GM12878 (cell line): Measurements from ENCODE around the gene PTPN12. TPM values are rescaled to one million over a fixed set of nuclear protein-coding genes. Genes with fewer than 3 reads are reported as not detected.

Experiments used
- ATAC-seq: fragments of 200-7000 bp; cut with Tn5 transposase; 3 replicates; pipeline ENCODE4 v1.9.1; 2020; ENCODE audit warnings: mild to moderate bottlenecking, moderate library complexity
- BruUV-seq: library from RNA; stranded (reverse); fragments of 400-500 nt; replicated peaks from 2 replicates; lab custom pipeline; 2021; lab: Mats Ljungman, UMichigan
- CTCF ChIA-PET: fragments of 300-600 bp; sonication (Branson Sonifier 250); formaldehyde crosslinking; extraction: SDS; loops from one replicate; lab custom pipeline; 2021; ENCODE audit warnings: inconsistent platforms; lab: Yijun Ruan, JAX
- POLR2A ChIA-PET: fragments of 350-600 bp; formaldehyde crosslinking; extraction: SDS; loops from one replicate; lab custom pipeline; 2021; ENCODE audit warnings: inconsistent platforms; lab: Charles Lee
- RAD21 ChIA-PET: fragments of 300-600 bp; sonication (Branson Sonifier 250); formaldehyde crosslinking; loops from one replicate; lab custom pipeline; 2023; ENCODE audit warnings: antibody characterized with exemption; ENCODE audit not compliant: unreplicated experiment; lab: Charles Lee
- SMC1A ChIA-PET: fragments of 300-600 bp; sonication (Branson Sonifier 250); formaldehyde crosslinking; loops from one replicate; lab custom pipeline; 2023; ENCODE audit not compliant: unreplicated experiment, uncharacterized antibody; lab: Charles Lee
- DNase-seq: peaks from one replicate; pipeline ENCODE4 v3.0.0-alpha.2; 2011; ENCODE audit warnings: low read depth, low spot score
- FAIRE-seq: peaks from 3 replicates; lab custom pipeline; 2011; peaks lifted over from hg19 to GRCh38; lab: Jason Lieb, UNC
- H2AFZ ChIP-seq: 2 replicates; pipeline ENCODE4 v1.6.0; 2011; ENCODE audit warnings: low read depth, low read length, control low read depth; ENCODE audit not compliant: control insufficient read depth
- H3K27ac ChIP-seq: 2 replicates; pipeline ENCODE4 v1.5.1; 2011; ENCODE audit warnings: control low read depth; ENCODE audit not compliant: control insufficient read depth, insufficient read depth
- H3K27me3 ChIP-seq, 2 experiments: replicated peaks in 1 of 2; 2 replicates each; pipeline versions ENCODE4 v1.6.0 to v1.6.1; 2011; ENCODE audit warnings: low read length in 1 of 2; ENCODE audit not compliant: control insufficient read depth in 2 of 2, insufficient read depth in 2 of 2
- H3K36me3 ChIP-seq, 2 experiments: 2 replicates each; pipeline ENCODE4 v1.5.1; 2011; ENCODE audit warnings: low read length in 1 of 2; ENCODE audit not compliant: control insufficient read depth in 2 of 2, insufficient read depth in 2 of 2
- H3K4me1 ChIP-seq: 2 replicates; pipeline ENCODE4 v1.6.1; 2011; ENCODE audit warnings: mild to moderate bottlenecking, low read length, moderate library complexity, mixed read lengths; ENCODE audit not compliant: control insufficient read depth, insufficient read depth
- H3K4me2 ChIP-seq: 2 replicates; pipeline ENCODE4 v1.6.0; 2011; ENCODE audit warnings: control low read depth; ENCODE audit not compliant: control insufficient read depth, insufficient read depth
- H3K4me3 ChIP-seq: fragments of 200-600 bp; sonication (generic); 2 replicates; pipeline ENCODE4 v1.5.1; 2016
- H3K79me2 ChIP-seq: 2 replicates; pipeline ENCODE4 v1.6.0; 2011; ENCODE audit warnings: low read length; ENCODE audit not compliant: control insufficient read depth, insufficient read depth
- H3K9ac ChIP-seq: 2 replicates; pipeline ENCODE4 v1.8.0; 2011; ENCODE audit warnings: low read length, control low read depth, mixed read lengths; ENCODE audit not compliant: control insufficient read depth, insufficient read depth
- H3K9me3 ChIP-seq: replicated peaks from 3 replicates; pipeline ENCODE4 v1.5.1; 2011; ENCODE audit warnings: mild to moderate bottlenecking, low read length; ENCODE audit not compliant: control insufficient read depth, insufficient read depth
- H4K20me1 ChIP-seq: 2 replicates; pipeline ENCODE4 v1.6.0; 2011; ENCODE audit not compliant: control insufficient read depth, insufficient read depth
- ATF2 ChIP-seq: IDR thresholded peaks from 2 replicates; pipeline ENCODE4 v1.6.1; 2012; ENCODE audit warnings: low read length, inconsistent platforms
- ELK1 ChIP-seq: IDR thresholded peaks from 2 replicates; pipeline ENCODE4 v1.6.1; 2012; ENCODE audit warnings: low read depth, low read length, improper control_type of control experiment
- FOS ChIP-seq: IDR thresholded peaks from 3 replicates; pipeline ENCODE4 v1.6.1; 2011; ENCODE audit warnings: borderline replicate concordance; ENCODE audit not compliant: insufficient read length; ENCODE audit errors: extremely low read depth
- NR2C2 ChIP-seq: IDR thresholded peaks from 2 replicates; pipeline ENCODE4 v1.6.1; 2011; ENCODE audit warnings: borderline replicate concordance, low read depth; ENCODE audit not compliant: control insufficient read depth, insufficient read length
- WGBS: methylation state at CpG from one replicate; pipeline ENCODE4 v1.1.6; 2016; ENCODE audit warnings: low lambda C conversion rate; ENCODE audit not compliant: insufficient replicate concordance, insufficient coverage; ENCODE audit errors: missing lambda C conversion rate; 5-methylcytosine and 5-hydroxymethylcytosine counted together
- in situ Hi-C: fragments of 300-500 bp; cut with MboI; formaldehyde crosslinking; loops from 9 replicates; pipeline ENCODE4 v1.14.3; 2018; ENCODE audit warnings: mixed read lengths
- intact Hi-C: fragments of 100-400 bp; cut with micrococcal nuclease; formaldehyde crosslinking; loops from one replicate; pipeline ENCODE4 v1.14.2; 2022; ENCODE audit not compliant: unreplicated experiment
- polyA plus RNA-seq, 11 experiments: library from polyadenylated mRNA; depleted of rRNA in 4 of 11; unstranded in 6 of 11; stranded (reverse) in 5 of 11; fragments of >200 nt; fragmentation: Nextera tagmentation in 4 of 11; fragmentation: Illumina TruSeq in 1 of 11; extraction: Ambion mirVana in 4 of 11; extraction: Trizol in 1 of 11; gene quantifications; 1 replicate in 1 of 11; 2 replicates in 10 of 11; pipeline versions ENCODE4 v1.2.1 to v1.2.3, GENCODE V29; 2011 to 2016; ENCODE audit warnings: inconsistent platforms in 2 of 11, missing spikeins in 2 of 11, low read depth in 1 of 11
- total RNA-seq, 4 experiments: library from RNA; depleted of rRNA in 3 of 4; stranded (reverse); fragments of >200 nt in 3 of 4; fragmentation: Illumina TruSeq in 1 of 4; extraction: Trizol in 1 of 4; gene quantifications; 2 replicates each; pipeline versions ENCODE4 v1.2.1 to v1.2.3, GENCODE V29; 2013 to 2021
- TF ChIP-seq, protein P1 (sequence below): fragments of 450-650 bp; IDR thresholded peaks from 2 replicates; pipeline ENCODE4 v1.6.1; 2018; ENCODE audit warnings: mild to moderate bottlenecking, low read depth, moderate library complexity; ENCODE audit not compliant: partially characterized antibody

The PTPN12 gene
- total and polyA plus RNA-seq, 10 of the 15 experiments (the other 5 are each of a cell fraction or from before 2014, with no cell fraction given): 6.6 to 52.9 (median 17.4) TPM

- TF ChIP-seq, protein P1, sequence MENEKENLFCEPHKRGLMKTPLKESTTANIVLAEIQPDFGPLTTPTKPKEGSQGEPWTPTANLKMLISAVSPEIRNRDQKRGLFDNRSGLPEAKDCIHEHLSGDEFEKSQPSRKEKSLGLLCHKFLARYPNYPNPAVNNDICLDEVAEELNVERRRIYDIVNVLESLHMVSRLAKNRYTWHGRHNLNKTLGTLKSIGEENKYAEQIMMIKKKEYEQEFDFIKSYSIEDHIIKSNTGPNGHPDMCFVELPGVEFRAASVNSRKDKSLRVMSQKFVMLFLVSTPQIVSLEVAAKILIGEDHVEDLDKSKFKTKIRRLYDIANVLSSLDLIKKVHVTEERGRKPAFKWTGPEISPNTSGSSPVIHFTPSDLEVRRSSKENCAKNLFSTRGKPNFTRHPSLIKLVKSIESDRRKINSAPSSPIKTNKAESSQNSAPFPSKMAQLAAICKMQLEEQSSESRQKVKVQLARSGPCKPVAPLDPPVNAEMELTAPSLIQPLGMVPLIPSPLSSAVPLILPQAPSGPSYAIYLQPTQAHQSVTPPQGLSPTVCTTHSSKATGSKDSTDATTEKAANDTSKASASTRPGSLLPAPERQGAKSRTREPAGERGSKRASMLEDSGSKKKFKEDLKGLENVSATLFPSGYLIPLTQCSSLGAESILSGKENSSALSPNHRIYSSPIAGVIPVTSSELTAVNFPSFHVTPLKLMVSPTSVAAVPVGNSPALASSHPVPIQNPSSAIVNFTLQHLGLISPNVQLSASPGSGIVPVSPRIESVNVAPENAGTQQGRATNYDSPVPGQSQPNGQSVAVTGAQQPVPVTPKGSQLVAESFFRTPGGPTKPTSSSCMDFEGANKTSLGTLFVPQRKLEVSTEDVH: no peak
- TF ChIP-seq NR2C2: no peak
Observed at GRCh38 chr7:77524731-77525130, 12.4 kb upstream of the PTPN12 start (continued).

- Histone ChIP-seq H3K9me3 (no peaks in the 10 kb centered on the region), H3K4me1 (no peaks in the 10 kb centered on the region), H3K27me3 (no peaks in the 10 kb centered on the region), H4K20me1 (no peaks in the 10 kb centered on the region), H3K4me3 (no peak overlapping the region), H3K27ac (no peak overlapping the region), H3K79me2 (no peaks in the 10 kb centered on the region), H2AFZ (no peak overlapping the region), H3K36me3 (no peaks in the 10 kb centered on the region), H3K4me2 (no peak overlapping the region), H3K9ac (no peak overlapping the region)
- ChIA-PET POLR2A (no interaction called here), RAD21 (interaction anchor here (1.0 kb wide), 1 partner anchor 58 kb away, joined by 4 read pairs; no protein-coding TSS in a partner anchor), CTCF (no interaction called here), SMC1A (interaction anchor here (0.7 kb wide), 1 partner anchor 11 kb away, joined by 4 read pairs; no protein-coding TSS in a partner anchor)
- intact Hi-C loops (no loop called here), in situ Hi-C loops (no loop called here)
- no peak for ATAC-seq
- 92% methylated on average over 2 of the region's 2 CpGs for WGBS
- no peak for TF ChIP-seq FOS
- no peak for TF ChIP-seq ELK1
- TF ChIP-seq ATF2: no peak
- no peak for FAIRE-seq
- BruUV-seq: no TSS peak
- DNase-seq: no peak
Observed at GRCh38 chr7:77525231-77525630, 11.9 kb upstream of the PTPN12 start.
